H9 (cell line): ENCODE measurements around the gene CDH5. TPM values are rescaled to one million over a fixed set of nuclear protein-coding genes. Genes with fewer than 3 reads are reported as not detected.

Source experiments
- DNase-seq: peaks from one replicate; pipeline ENCODE4 v3.0.0-alpha.2; 2017
- H2AFZ ChIP-seq: one replicate; pipeline ENCODE4 v1.6.1; 2013; ENCODE audit warnings: mild to moderate bottlenecking, low read length, control low read depth, moderate library complexity
- H2AK5ac ChIP-seq: 2 replicates; pipeline ENCODE4 v1.6.1; 2013; ENCODE audit warnings: low read length, control low read depth, mixed read lengths; ENCODE audit not compliant: insufficient read length
- H2BK120ac ChIP-seq: one replicate; pipeline ENCODE4 v1.6.1; 2013; ENCODE audit warnings: low read depth, mild to moderate bottlenecking, low read length, control low read depth, inconsistent platforms; ENCODE audit not compliant: poor library complexity, severe bottlenecking
- H2BK12ac ChIP-seq: 2 replicates; pipeline ENCODE4 v1.6.1; 2013; ENCODE audit warnings: low read length, control low read depth, mixed read lengths, low read depth; ENCODE audit not compliant: insufficient read length
- H2BK15ac ChIP-seq: 2 replicates; pipeline ENCODE4 v1.6.1; 2013; ENCODE audit warnings: low read depth, low read length, control low read depth
- H2BK20ac ChIP-seq: one replicate; pipeline ENCODE4 v1.6.1; 2013; ENCODE audit warnings: low read depth, mild to moderate bottlenecking, low read length, control low read depth, inconsistent platforms; ENCODE audit not compliant: poor library complexity, severe bottlenecking
- H2BK5ac ChIP-seq: 2 replicates; pipeline ENCODE4 v1.6.1; 2013; ENCODE audit warnings: low read length, control low read depth, mixed read lengths; ENCODE audit not compliant: insufficient read length
- H3K14ac ChIP-seq: 2 replicates; pipeline ENCODE4 v1.6.1; 2013; ENCODE audit warnings: low read length, control low read depth; ENCODE audit not compliant: insufficient read depth
- H3K18ac ChIP-seq: 2 replicates; pipeline ENCODE4 v1.6.1; 2013; ENCODE audit warnings: low read depth, mild to moderate bottlenecking, mixed read lengths, low read length, control low read depth; ENCODE audit not compliant: insufficient read length
- H3K23ac ChIP-seq: 2 replicates; pipeline ENCODE4 v1.6.1; 2013; ENCODE audit warnings: low read length, control low read depth, mixed read lengths, low read depth; ENCODE audit not compliant: insufficient read length
- H3K23me2 ChIP-seq: 2 replicates; pipeline ENCODE4 v1.6.1; 2013; ENCODE audit warnings: low read depth, mild to moderate bottlenecking, mixed read lengths, low read length, control low read depth; ENCODE audit not compliant: insufficient read length, poor library complexity, severe bottlenecking
- H3K27ac ChIP-seq: 2 replicates; pipeline ENCODE4 v1.5.1; 2013; ENCODE audit warnings: low read length, control low read depth, mixed read lengths, low read depth; ENCODE audit not compliant: insufficient read length
- H3K27me3 ChIP-seq: 2 replicates; pipeline ENCODE4 v1.6.1; 2013; ENCODE audit warnings: low read length, control low read depth, inconsistent platforms; ENCODE audit not compliant: insufficient read depth
- H3K4ac ChIP-seq: 2 replicates; pipeline ENCODE4 v1.6.1; 2013; ENCODE audit warnings: low read depth, mild to moderate bottlenecking, control low read depth, inconsistent platforms, low read length, moderate library complexity
- H3K4me1 ChIP-seq: 2 replicates; pipeline ENCODE4 v1.6.1; 2013; ENCODE audit warnings: low read length, control low read depth, inconsistent platforms; ENCODE audit not compliant: insufficient read depth
- H3K4me2 ChIP-seq: 2 replicates; pipeline ENCODE4 v1.6.1; 2013; ENCODE audit warnings: low read length, control low read depth, mixed read lengths; ENCODE audit not compliant: insufficient read length, insufficient read depth
- H3K56ac ChIP-seq: 2 replicates; pipeline ENCODE4 v1.6.1; 2013; ENCODE audit warnings: low read depth, mild to moderate bottlenecking, mixed read lengths, low read length, control low read depth; ENCODE audit not compliant: insufficient read length
- H3K79me1 ChIP-seq: 2 replicates; pipeline ENCODE4 v1.6.1; 2013; ENCODE audit warnings: low read depth, mild to moderate bottlenecking, moderate library complexity, low read length, control low read depth, inconsistent platforms; ENCODE audit not compliant: insufficient read depth, poor library complexity, severe bottlenecking
- H3K79me2 ChIP-seq: 2 replicates; pipeline ENCODE4 v1.6.1; 2013; ENCODE audit warnings: low read length, control low read depth, inconsistent platforms; ENCODE audit not compliant: insufficient read depth
- H3K9ac ChIP-seq: 2 replicates; pipeline ENCODE4 v1.6.1; 2013; ENCODE audit warnings: low read length, control low read depth, mixed read lengths; ENCODE audit not compliant: insufficient read length; ENCODE audit errors: extremely low read depth
- H3K9me3 ChIP-seq: one replicate; pipeline ENCODE4 v1.6.1; 2013; ENCODE audit warnings: low read depth, low read length, inconsistent platforms; ENCODE audit not compliant: control insufficient read depth
- H3T11ph ChIP-seq: one replicate; pipeline ENCODE4 v1.6.1; 2013; ENCODE audit warnings: mild to moderate bottlenecking, low read length, control low read depth, inconsistent platforms
- H4K20me1 ChIP-seq: one replicate; pipeline ENCODE4 v1.6.1; 2013; ENCODE audit not compliant: control insufficient read depth, insufficient read length, insufficient read depth
- H4K5ac ChIP-seq: 2 replicates; pipeline ENCODE4 v1.6.1; 2013; ENCODE audit warnings: low read depth, mild to moderate bottlenecking, mixed read lengths, low read length, control low read depth; ENCODE audit not compliant: insufficient read length
- H4K8ac ChIP-seq: replicated peaks from 2 replicates; pipeline ENCODE4 v1.6.1; 2013; ENCODE audit warnings: low read length, control low read depth, mixed read lengths, low read depth; ENCODE audit not compliant: insufficient read length
- H4K91ac ChIP-seq: 2 replicates; pipeline ENCODE4 v1.6.1; 2013; ENCODE audit warnings: low read depth, mild to moderate bottlenecking, moderate library complexity, mixed read lengths, low read length, control low read depth; ENCODE audit not compliant: insufficient read length
- H3K27ac Mint-ChIP-seq, 3 experiments: 2 replicates in 2 of 3; 3 replicates in 1 of 3; pipeline ENCODE4 v1.8.0; 2020 to 2021; ENCODE audit warnings: mixed read lengths in 3 of 3, mild to moderate bottlenecking in 1 of 3, moderate library complexity in 1 of 3
- H3K27me3 Mint-ChIP-seq: 2 replicates; pipeline ENCODE4 v1.8.0; 2021; ENCODE audit warnings: low read depth, mild to moderate bottlenecking, moderate library complexity, mixed read lengths
- H3K36me3 Mint-ChIP-seq, 3 experiments: 2 replicates in 2 of 3; 3 replicates in 1 of 3; pipeline ENCODE4 v1.8.0; 2020 to 2021; ENCODE audit warnings: low read depth in 3 of 3, mixed read lengths in 3 of 3; ENCODE audit not compliant: insufficient read depth in 1 of 3
- H3K4me1 Mint-ChIP-seq, 2 experiments: 2 replicates each; pipeline ENCODE4 v1.8.0; 2020; ENCODE audit warnings: mixed read lengths in 2 of 2
- H3K4me3 Mint-ChIP-seq, 2 experiments: 2 replicates in 1 of 2; 3 replicates in 1 of 2; pipeline ENCODE4 v1.8.0; 2020 to 2021; ENCODE audit warnings: mild to moderate bottlenecking in 2 of 2, mixed read lengths in 2 of 2, moderate library complexity in 1 of 2
- H3K9me3 Mint-ChIP-seq, 2 experiments: 2 replicates in 1 of 2; 3 replicates in 1 of 2; pipeline ENCODE4 v1.8.0; 2020; ENCODE audit warnings: mild to moderate bottlenecking in 2 of 2, mixed read lengths in 2 of 2, moderate library complexity in 1 of 2
- CTCF ChIP-seq: fragments of 200-600 bp; sonication (generic); conservative IDR thresholded peaks from 3 replicates; pipeline ENCODE4 v1.8.0; 2021; ENCODE audit warnings: antibody characterized with exemption, mild to moderate bottlenecking
- WGBS: extraction: QIAGEN DNeasy Blood & Tissue Kit; methylation state at CpG from one replicate; pipeline ENCODE4 v1.1.7; 2013; ENCODE audit warnings: missing lambda C conversion rate, low lambda C conversion rate, mixed read lengths; ENCODE audit not compliant: insufficient read length; ENCODE audit errors: extremely low coverage; 5-methylcytosine and 5-hydroxymethylcytosine counted together
- total RNA-seq: library from RNA; stranded (reverse); gene quantifications from 2 replicates; pipeline ENCODE4 v1.2.1, GENCODE V29; 2021

CDH5 gene
- total RNA-seq, 1 experiment from 2014 or later = 0.20 TPM

GRCh38 chr16:66403531-66404145, 37.1 kb downstream of the CDH5 start:
- Histone ChIP-seq H3K4me1 (peaks cover 3% of the 10 kb centered on the region), H3K56ac (no peak overlapping the region), H3K79me2 (no peaks in the 10 kb centered on the region), H3K23ac (no peak overlapping the region), H2BK15ac (no peak overlapping the region), H3K9me3 (no peaks in the 10 kb centered on the region), H3K27me3 (no peaks in the 10 kb centered on the region), H2BK12ac (no peak overlapping the region), H3K18ac (no peak overlapping the region), H3K14ac (no peak overlapping the region), H3K23me2 (peaks cover 4% of the 10 kb centered on the region), H4K8ac (no peak overlapping the region), H3K79me1 (no peaks in the 10 kb centered on the region), H3K4ac (no peak overlapping the region), H2AFZ (no peak overlapping the region), H2BK120ac (no peak overlapping the region), H3K27ac (no peak overlapping the region), H3K9ac (no peak overlapping the region), H4K91ac (no peak overlapping the region), H2BK20ac (no peak overlapping the region), H4K5ac (no peak overlapping the region), H3K4me2 (no peak overlapping the region), H3T11ph (no peak overlapping the region), H2AK5ac (no peak overlapping the region), H2BK5ac (no peak overlapping the region), H4K20me1 (no peaks in the 10 kb centered on the region)
- Mint-ChIP-seq H3K4me3 (no peak overlapping the region), H3K9me3 (peaks cover 5 to 6% of the 10 kb centered on the region in 2 experiments; a peak in 3 of 5 replicates), H3K27ac (no peak overlapping the region), H3K36me3 (no peaks in the 10 kb centered on the region; a peak in 1 of 7 replicates), H3K27me3 (peaks cover 24% of the 10 kb centered on the region), H3K4me1 (peaks cover 23 to 32% of the 10 kb centered on the region in 2 experiments)
- no CpG with 5 or more reads among the region's 5 CpGs for WGBS
- TF ChIP-seq CTCF = no peak
- no peak for DNase-seq
